Measurements from ENCODE around the gene TMEM222. TPM values are rescaled to one million over a fixed set of nuclear protein-coding genes. Genes with fewer than 3 reads are reported as not detected.

The TMEM222 gene
- total and polyA plus RNA-seq, 10 of the 15 experiments (the other 5 are each of a cell fraction or from before 2014, with no cell fraction given): 3.8 to 43.5 (median 35.4) TPM

DNA sequence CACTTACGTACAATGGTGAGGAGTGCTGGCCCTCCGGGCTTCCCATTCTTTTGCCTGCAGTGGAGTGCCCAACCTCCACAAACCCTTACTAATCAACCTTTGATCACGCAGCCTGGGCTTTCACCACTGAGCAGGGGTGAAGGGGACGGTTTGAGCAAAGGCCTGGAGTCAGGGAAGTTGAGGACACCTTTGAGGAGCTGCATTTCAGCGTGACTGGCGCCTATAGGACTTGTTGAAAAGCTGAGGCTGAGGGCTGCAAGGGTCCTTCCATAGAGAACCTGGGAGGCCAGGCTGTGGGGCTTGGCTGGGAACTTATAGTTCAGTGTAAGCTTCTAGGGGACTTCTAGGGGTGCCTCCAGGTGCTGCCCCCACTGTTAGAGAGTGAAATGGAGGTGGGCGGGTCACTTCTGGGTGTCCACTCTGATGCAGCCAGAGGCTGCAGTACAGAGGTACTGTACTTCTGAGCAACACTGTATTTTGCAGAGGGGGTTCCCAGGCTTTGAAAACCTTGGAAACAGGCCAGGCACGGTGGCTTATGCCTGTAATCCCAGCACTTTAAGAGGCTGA is 29.7 kb downstream of the TMEM222 start:
- Histone ChIP-seq H3K4me1 (ENCODE audit: control insufficient read depth, insufficient read depth, low read length) (no peaks in the 10 kb centered on the region; the same call in 1 of the 2 replicates), H3K36me3 (ENCODE audit: control insufficient read depth in 2 of 2, insufficient read depth in 2 of 2, low read length in 1 of 2) (no peaks in the 10 kb centered on the region), H2AFZ (ENCODE audit: control insufficient read depth, low read depth, low read length) (no peak overlapping the region), H4K20me1 (ENCODE audit: control insufficient read depth, insufficient read depth) (no peaks in the 10 kb centered on the region), H3K9me3 (replicated peaks; ENCODE audit: control insufficient read depth, insufficient read depth, low read length) (no peaks in the 10 kb centered on the region), H3K27ac (ENCODE audit: control insufficient read depth, insufficient read depth) (no peak overlapping the region), H3K9ac (ENCODE audit: control insufficient read depth, insufficient read depth, low read length) (no peak overlapping the region), H3K4me2 (ENCODE audit: control insufficient read depth, insufficient read depth) (no peak overlapping the region), H3K27me3 (replicated peaks in 1 of 2; ENCODE audit: control insufficient read depth in 2 of 2, insufficient read depth in 2 of 2, low read length in 1 of 2) (no peaks in the 10 kb centered on the region), H3K79me2 (ENCODE audit: control insufficient read depth, insufficient read depth, low read length) (no peaks in the 10 kb centered on the region), H3K4me3 (no peak overlapping the region)
- no TSS peak for BruUV-seq (replicated peaks)
- intact Hi-C loops (cut with micrococcal nuclease; ENCODE audit: unreplicated experiment): no loop called here
- ChIA-PET CTCF (interaction anchor here (0.6 to 8.7 kb wide), 5 partner anchors 20 to 83 kb away, joined by 3 to 126 read pairs (median 3); partner anchors contain the start of gene GPR3), SMC1A (ENCODE audit: uncharacterized antibody, unreplicated experiment) (no interaction called here), RAD21 (ENCODE audit: unreplicated experiment) (no interaction called here), POLR2A (no interaction called here)
- in situ Hi-C loops (cut with MboI): no loop called here
- no peak for TF ChIP-seq ZNF207 (IDR thresholded peaks at IDR 0.05; ENCODE audit: borderline replicate concordance)
- TF ChIP-seq MTA2 (IDR thresholded peaks at IDR 0.05; ENCODE audit: low read depth): no peak
- no peak for TF ChIP-seq GABPA (IDR thresholded peaks at IDR 0.05; ENCODE audit: low read depth)
- no peak for TF ChIP-seq RB1 (IDR thresholded peaks at IDR 0.05; ENCODE audit: borderline replicate concordance)
- TF ChIP-seq FOXM1 (IDR thresholded peaks at IDR 0.05; ENCODE audit: low read depth, low read length): no peak
- TF ChIP-seq EED (IDR thresholded peaks at IDR 0.05; ENCODE audit: low read depth): no peak
- no peak for TF ChIP-seq SREBF2 (IDR thresholded peaks at IDR 0.05; ENCODE audit: low read length)
- TF ChIP-seq MXI1 (IDR thresholded peaks at IDR 0.05; ENCODE audit: low read depth, low read length): no peak
- TF ChIP-seq, protein P1, sequence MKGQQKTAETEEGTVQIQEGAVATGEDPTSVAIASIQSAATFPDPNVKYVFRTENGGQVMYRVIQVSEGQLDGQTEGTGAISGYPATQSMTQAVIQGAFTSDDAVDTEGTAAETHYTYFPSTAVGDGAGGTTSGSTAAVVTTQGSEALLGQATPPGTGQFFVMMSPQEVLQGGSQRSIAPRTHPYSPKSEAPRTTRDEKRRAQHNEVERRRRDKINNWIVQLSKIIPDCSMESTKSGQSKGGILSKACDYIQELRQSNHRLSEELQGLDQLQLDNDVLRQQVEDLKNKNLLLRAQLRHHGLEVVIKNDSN (IDR thresholded peaks at IDR 0.05; ENCODE audit: borderline replicate concordance, extremely low read length, insufficient read depth, low read depth, low read length): no peak
- TF ChIP-seq, protein P2, sequence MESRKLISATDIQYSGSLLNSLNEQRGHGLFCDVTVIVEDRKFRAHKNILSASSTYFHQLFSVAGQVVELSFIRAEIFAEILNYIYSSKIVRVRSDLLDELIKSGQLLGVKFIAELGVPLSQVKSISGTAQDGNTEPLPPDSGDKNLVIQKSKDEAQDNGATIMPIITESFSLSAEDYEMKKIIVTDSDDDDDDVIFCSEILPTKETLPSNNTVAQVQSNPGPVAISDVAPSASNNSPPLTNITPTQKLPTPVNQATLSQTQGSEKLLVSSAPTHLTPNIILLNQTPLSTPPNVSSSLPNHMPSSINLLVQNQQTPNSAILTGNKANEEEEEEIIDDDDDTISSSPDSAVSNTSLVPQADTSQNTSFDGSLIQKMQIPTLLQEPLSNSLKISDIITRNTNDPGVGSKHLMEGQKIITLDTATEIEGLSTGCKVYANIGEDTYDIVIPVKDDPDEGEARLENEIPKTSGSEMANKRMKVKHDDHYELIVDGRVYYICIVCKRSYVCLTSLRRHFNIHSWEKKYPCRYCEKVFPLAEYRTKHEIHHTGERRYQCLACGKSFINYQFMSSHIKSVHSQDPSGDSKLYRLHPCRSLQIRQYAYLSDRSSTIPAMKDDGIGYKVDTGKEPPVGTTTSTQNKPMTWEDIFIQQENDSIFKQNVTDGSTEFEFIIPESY (IDR thresholded peaks at IDR 0.05): no peak
- TF ChIP-seq KAT2A (conservative IDR thresholded peaks at IDR 0.05; ENCODE audit: control insufficient read depth, low read depth, low read length): no peak
- TF ChIP-seq BHLHE40 (IDR thresholded peaks at IDR 0.05; ENCODE audit: borderline replicate concordance in 1 of 2, low read depth in 2 of 2, low read length in 1 of 2): no peak
- TF ChIP-seq, protein P3, sequence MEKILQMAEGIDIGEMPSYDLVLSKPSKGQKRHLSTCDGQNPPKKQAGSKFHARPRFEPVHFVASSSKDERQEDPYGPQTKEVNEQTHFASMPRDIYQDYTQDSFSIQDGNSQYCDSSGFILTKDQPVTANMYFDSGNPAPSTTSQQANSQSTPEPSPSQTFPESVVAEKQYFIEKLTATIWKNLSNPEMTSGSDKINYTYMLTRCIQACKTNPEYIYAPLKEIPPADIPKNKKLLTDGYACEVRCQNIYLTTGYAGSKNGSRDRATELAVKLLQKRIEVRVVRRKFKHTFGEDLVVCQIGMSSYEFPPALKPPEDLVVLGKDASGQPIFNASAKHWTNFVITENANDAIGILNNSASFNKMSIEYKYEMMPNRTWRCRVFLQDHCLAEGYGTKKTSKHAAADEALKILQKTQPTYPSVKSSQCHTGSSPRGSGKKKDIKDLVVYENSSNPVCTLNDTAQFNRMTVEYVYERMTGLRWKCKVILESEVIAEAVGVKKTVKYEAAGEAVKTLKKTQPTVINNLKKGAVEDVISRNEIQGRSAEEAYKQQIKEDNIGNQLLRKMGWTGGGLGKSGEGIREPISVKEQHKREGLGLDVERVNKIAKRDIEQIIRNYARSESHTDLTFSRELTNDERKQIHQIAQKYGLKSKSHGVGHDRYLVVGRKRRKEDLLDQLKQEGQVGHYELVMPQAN (conservative IDR thresholded peaks at IDR 0.05): no peak
- TF ChIP-seq EZH2 (IDR thresholded peaks at IDR 0.05; ENCODE audit: borderline replicate concordance, control insufficient read depth, low read depth, low read length): no peak
- no peak for ATAC-seq
- DNase-seq (ENCODE audit: low read depth, low spot score): no peak
- whole genome bisulfite sequencing (ENCODE audit: insufficient coverage, insufficient replicate concordance, low lambda C conversion rate, missing lambda C conversion rate): 90% methylated on average over 7 of the region's 8 CpGs
- no peak for FAIRE-seq

All from GM12878 (cell line).